Kidney (tissue), 14 donors: ENCODE data around the gene KIAA0040. TPM values are rescaled to one million over a fixed set of nuclear protein-coding genes. Genes with fewer than 3 reads are reported as not detected.
"Not testable (repeated sequence)": the region's sequence is repeated elsewhere in the genome, so short reads cannot be mapped to it uniquely, and the experiment has no call there.

Experiments used
- DNase-seq, 5 donors: peaks; one replicate each; pipeline ENCODE4 v3.0.0-alpha.2; 2013 to 2020
- FAIRE-seq: peaks from 2 replicates; lab custom pipeline; 2012; peaks lifted over from hg19 to GRCh38; lab: Jason Lieb, UNC
- H3K27ac ChIP-seq, 2 donors: one replicate each; pipeline ENCODE4 v1.7.0; 2013; ENCODE audit warnings: low read depth in 2 of 2, low read length in 2 of 2, inconsistent platforms in 1 of 2
- H3K27me3 ChIP-seq: one replicate; pipeline ENCODE4 v1.7.1; 2013; ENCODE audit warnings: low read length, inconsistent platforms; ENCODE audit not compliant: control insufficient read depth, insufficient read depth
- H3K36me3 ChIP-seq, 3 donors: one replicate each; pipeline versions ENCODE4 v1.7.0 to v1.7.1; 2013; ENCODE audit warnings: low read length in 3 of 3, control low read depth in 1 of 3, inconsistent platforms in 1 of 3; ENCODE audit not compliant: insufficient read depth in 3 of 3, control insufficient read depth in 2 of 3
- H3K4me1 ChIP-seq, 3 donors: one replicate each; pipeline versions ENCODE4 v1.7.0 to v1.7.1; 2013; ENCODE audit warnings: low read length in 3 of 3, inconsistent platforms in 1 of 3, low read depth in 1 of 3; ENCODE audit not compliant: control insufficient read depth in 2 of 3, insufficient read depth in 2 of 3
- H3K4me3 ChIP-seq, 3 donors: one replicate each; pipeline versions ENCODE4 v1.7.0 to v1.8.1; 2013; ENCODE audit warnings: low read length in 3 of 3, control low read depth in 1 of 3, inconsistent platforms in 1 of 3
- H3K9ac ChIP-seq, 3 donors: one replicate each; pipeline versions ENCODE4 v1.7.0 to v1.7.1; 2013; ENCODE audit warnings: low read length in 3 of 3, control low read depth in 1 of 3, inconsistent platforms in 1 of 3
- H3K9me3 ChIP-seq, 3 donors: one replicate each; pipeline versions ENCODE4 v1.7.0 to v1.7.1; 2013; ENCODE audit warnings: low read length in 3 of 3, control low read depth in 1 of 3, inconsistent platforms in 1 of 3; ENCODE audit not compliant: control insufficient read depth in 2 of 3, insufficient read depth in 1 of 3
- intact Hi-C: fragments of 100-400 bp; cut with DNase I; formaldehyde crosslinking; loops from one replicate; pipeline ENCODE4 v1.11.1; 2022
- polyA plus RNA-seq: library from polyadenylated mRNA; stranded (reverse); fragments of 350-450 nt; fragmentation: Illumina TruSeq; extraction: RNeasy Lipid Tissue Mini Kit (QIAGEN cat#74804); gene quantifications from one replicate; pipeline ENCODE4 v1.2.3, GENCODE V29; 2014; ENCODE audit warnings: low read depth, low replicate concordance; ENCODE audit not compliant: insufficient read depth
- total RNA-seq: library from RNA; stranded (reverse); fragmentation: NEBNext Ultra II Directional; extraction: Animal tissue kit (Norgen Biotek cat#: 25700); gene quantifications from one replicate; pipeline ENCODE4 v1.2.1, GENCODE V29; 2021
- TF ChIP-seq, protein P1 (sequence below): IDR thresholded peaks from 3 replicates; pipeline ENCODE4 v1.5.1; 2012; ENCODE audit warnings: mild to moderate bottlenecking, moderate library complexity, borderline replicate concordance; ENCODE audit not compliant: insufficient read depth; ENCODE audit errors: extremely low read depth
- donor health status: control.
- donor health status: control.
- donor health status: control.
- donor health status: control.
- donor health status: control.
- donor health status: DM: yes; HTN: yes; CAD: no.
- donor health status: Normal renal cell carcinoma (clear cell type).

The KIAA0040 gene
- total and polyA plus RNA-seq, 2 donors from 2014 or later, result 20.0 to 34.1 TPM

DNA sequence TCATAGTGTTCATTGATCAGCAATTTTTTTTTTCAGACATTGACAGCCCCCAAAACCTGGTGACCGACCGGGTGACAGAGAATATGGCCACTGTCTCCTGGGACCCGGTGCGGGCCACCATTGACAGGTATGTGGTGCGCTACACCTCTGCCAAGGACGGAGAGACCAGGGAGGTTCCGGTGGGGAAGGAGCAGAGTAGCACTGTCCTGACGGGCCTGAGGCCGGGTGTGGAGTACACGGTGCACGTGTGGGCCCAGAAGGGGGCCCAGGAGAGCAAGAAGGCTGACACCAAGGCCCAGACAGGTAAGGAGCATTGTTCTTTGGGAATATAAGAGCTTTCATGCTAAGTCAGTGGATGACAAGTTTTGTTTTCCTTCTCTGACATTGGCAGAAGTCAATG lies 75.7 kb downstream of the KIAA0040 start:
- Histone ChIP-seq H3K27me3 (no peaks in the 10 kb centered on the region), H3K4me1 (no peaks in the 10 kb centered on the region), H3K27ac (no peak overlapping the region), H3K4me3 (no peak overlapping the region), H3K36me3 (no peaks in the 10 kb centered on the region), H3K9ac (no peak overlapping the region), H3K9me3 (peaks cover 0 to 15% (median 7%) of the 10 kb centered on the region in 3 donors)
- DNase-seq (no peak), FAIRE-seq (no peak)
- intact Hi-C loops, result loop anchor here (10.0 kb wide), 1 partner anchor 72 kb away; no protein-coding TSS in a partner anchor
- TF ChIP-seq, protein P1, sequence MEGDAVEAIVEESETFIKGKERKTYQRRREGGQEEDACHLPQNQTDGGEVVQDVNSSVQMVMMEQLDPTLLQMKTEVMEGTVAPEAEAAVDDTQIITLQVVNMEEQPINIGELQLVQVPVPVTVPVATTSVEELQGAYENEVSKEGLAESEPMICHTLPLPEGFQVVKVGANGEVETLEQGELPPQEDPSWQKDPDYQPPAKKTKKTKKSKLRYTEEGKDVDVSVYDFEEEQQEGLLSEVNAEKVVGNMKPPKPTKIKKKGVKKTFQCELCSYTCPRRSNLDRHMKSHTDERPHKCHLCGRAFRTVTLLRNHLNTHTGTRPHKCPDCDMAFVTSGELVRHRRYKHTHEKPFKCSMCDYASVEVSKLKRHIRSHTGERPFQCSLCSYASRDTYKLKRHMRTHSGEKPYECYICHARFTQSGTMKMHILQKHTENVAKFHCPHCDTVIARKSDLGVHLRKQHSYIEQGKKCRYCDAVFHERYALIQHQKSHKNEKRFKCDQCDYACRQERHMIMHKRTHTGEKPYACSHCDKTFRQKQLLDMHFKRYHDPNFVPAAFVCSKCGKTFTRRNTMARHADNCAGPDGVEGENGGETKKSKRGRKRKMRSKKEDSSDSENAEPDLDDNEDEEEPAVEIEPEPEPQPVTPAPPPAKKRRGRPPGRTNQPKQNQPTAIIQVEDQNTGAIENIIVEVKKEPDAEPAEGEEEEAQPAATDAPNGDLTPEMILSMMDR, result no peak

DNA sequence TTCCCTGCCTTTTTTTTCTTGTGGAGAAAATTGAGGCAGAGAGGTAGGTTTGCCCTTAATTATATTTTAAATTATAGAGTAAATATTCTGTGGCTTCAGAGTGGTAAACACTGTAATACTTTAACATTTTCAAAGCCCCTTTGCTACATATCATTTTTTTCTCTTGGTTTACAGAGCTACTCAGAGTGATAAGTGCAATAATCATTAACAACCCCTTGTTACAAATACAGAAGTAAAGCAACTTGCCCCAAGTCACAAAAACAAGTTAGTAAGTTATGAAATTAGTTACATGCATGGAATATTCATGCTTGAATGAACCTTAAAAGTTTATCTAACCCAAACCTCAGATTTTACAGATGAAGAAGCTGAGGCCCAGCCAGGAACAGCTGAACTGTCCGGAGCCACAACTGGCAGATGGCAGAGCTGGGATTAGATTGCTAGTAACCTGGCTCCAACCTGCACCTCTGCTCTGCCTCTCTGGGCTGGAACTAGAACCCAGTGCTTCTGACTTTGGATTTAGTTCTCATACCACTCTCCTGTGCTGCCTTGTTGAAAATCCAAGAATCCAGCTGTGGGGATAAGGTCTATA lies 76.3 kb downstream of the KIAA0040 start:
- no peak for FAIRE-seq
- Histone ChIP-seq H3K27ac (no peak overlapping the region), H3K9ac (no peak overlapping the region), H3K4me3 (no peak overlapping the region), H3K27me3 (no peaks in the 10 kb centered on the region), H3K36me3 (no peaks in the 10 kb centered on the region), H3K9me3 (peaks cover 0 to 15% (median 7%) of the 10 kb centered on the region in 3 donors), H3K4me1 (no peaks in the 10 kb centered on the region)
- intact Hi-C loops, result loop anchor here (10.0 kb wide), 1 partner anchor 72 kb away; no protein-coding TSS in a partner anchor
- TF ChIP-seq, protein P1, result no peak
- DNase-seq, result no peak

DNA sequence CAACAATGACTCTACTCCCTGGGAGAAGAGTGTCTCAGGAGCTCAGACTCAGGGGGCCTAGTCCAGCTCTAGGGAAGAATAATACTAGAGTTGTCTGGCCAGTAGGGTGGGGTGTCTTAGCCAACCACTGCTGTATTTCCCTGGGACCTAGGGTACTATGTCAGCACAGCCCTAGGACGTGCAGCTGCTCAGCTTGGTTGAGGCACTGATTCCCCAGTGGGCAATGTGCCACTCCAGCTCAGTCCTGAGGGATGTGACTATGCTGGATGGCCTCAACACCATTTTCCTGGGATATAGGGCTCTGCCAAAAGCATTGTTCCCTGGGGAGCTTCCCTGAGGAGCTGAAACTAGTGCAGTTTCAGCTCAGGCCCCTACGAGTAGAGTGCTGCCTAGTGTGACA lies 77.6 kb downstream of the KIAA0040 start:
- FAIRE-seq (no peak), DNase-seq (no peak)
- no peak overlapping the region for H3K27ac ChIP-seq
- intact Hi-C loops, result loop anchor here (10.0 kb wide), 1 partner anchor 70 kb away; no protein-coding TSS in a partner anchor
- no peaks in the 10 kb centered on the region for H3K27me3 ChIP-seq
- H3K4me3 ChIP-seq, result no peak overlapping the region
- TF ChIP-seq, protein P1, result no peak
- H3K4me1 ChIP-seq, result no peaks in the 10 kb centered on the region
- H3K9ac ChIP-seq, result no peak overlapping the region
- no peaks in the 10 kb centered on the region for H3K36me3 ChIP-seq
- peaks cover 0 to 15% (median 7%) of the 10 kb centered on the region in 3 donors for H3K9me3 ChIP-seq

DNA sequence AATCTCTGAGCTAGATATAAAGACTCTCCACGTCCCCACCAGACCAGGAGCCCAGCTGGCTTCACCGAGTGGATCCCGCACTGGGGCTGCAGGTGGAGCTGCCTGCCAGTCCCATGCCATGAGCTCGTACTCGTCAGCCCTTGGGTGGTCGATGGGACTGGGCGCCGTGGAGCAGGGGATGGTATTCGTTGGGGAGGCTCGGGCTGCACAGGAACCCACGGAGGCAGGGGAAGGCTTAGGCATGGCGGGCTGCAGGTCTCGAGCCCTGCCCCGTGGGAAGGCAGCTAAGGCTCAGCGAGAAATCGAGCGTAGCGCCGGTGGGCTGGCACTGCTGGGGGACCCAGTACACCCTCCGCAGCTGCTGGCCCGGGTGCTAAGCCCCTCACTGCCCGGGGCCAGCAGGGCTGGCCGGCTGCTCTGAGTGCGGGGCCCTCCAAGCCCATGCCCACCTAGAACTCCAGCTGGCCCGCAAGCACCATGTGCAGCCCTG lies 84.2 kb downstream of the KIAA0040 start:
- H3K36me3 ChIP-seq, H3K9me3 ChIP-seq, intact Hi-C loops, DNase-seq, H3K4me1 ChIP-seq, H3K9ac ChIP-seq, H3K4me3 ChIP-seq, H3K27ac ChIP-seq, H3K27me3 ChIP-seq, FAIRE-seq: not testable (repeated sequence)

Other genes starting within 250 kb of the KIAA0040 start
- gene CACYBP, start 192.8 kb downstream of the KIAA0040 start, total RNA-seq, result 49.7 TPM
- 97.4 TPM for gene CACYBP, start 192.8 kb downstream of the KIAA0040 start, polyA plus RNA-seq
- 35.7 TPM for gene MRPS14, start 169.4 kb downstream of the KIAA0040 start, total RNA-seq
- 48.0 TPM for gene MRPS14, start 169.4 kb downstream of the KIAA0040 start, polyA plus RNA-seq
- gene TNN, start 124.9 kb downstream of the KIAA0040 start, total RNA-seq, result not detected
- gene TNN, start 124.9 kb downstream of the KIAA0040 start, polyA plus RNA-seq, result 0.26 TPM